ENCODE results near the gene TXN2.

GRCh38 chr22:36417281-36417686 lies 64.2 kb downstream of the TXN2 start:
- TF ChIP-seq POLR2A (IDR thresholded peaks at IDR 0.05; ENCODE audit: low read length) (no peak), GATA1 (IDR thresholded peaks at IDR 0.05; ENCODE audit: low read depth, low read length) (no peak)

All from erythroblast (primary cell).